ENCODE results near the gene IGFL2.
"Not testable (repeated sequence)": the region's sequence is repeated elsewhere in the genome, so short reads cannot be mapped to it uniquely, and the experiment has no call there.

Gene IGFL2

GRCh38 chr19:46189971-46190888 lies 42.2 kb downstream of the IGFL2 start:
- no peak for DNase-seq (ENCODE audit: low read depth)

GRCh38 chr19:46191356-46191755 lies 43.3 kb downstream of the IGFL2 start:
- no peak for DNase-seq (ENCODE audit: low read depth)

GRCh38 chr19:46191972-46192371 lies 43.9 kb downstream of the IGFL2 start:
- DNase-seq (ENCODE audit: low read depth) = no peak

- not testable (repeated sequence) for DNase-seq (ENCODE audit: low read depth)
Observed at GRCh38 chr19:46192626-46192991, 44.6 kb downstream of the IGFL2 start.

GRCh38 chr19:46192992-46193650 lies 45.1 kb downstream of the IGFL2 start:
- DNase-seq (ENCODE audit: low read depth) = no peak

- no peak for DNase-seq (ENCODE audit: low read depth)
Observed at GRCh38 chr19:46193678-46194077, 45.6 kb downstream of the IGFL2 start.

- no peak for DNase-seq (ENCODE audit: low read depth)
Observed at GRCh38 chr19:46195104-46195503, 47.1 kb downstream of the IGFL2 start.

- not testable (repeated sequence) for DNase-seq (ENCODE audit: low read depth)
Observed at GRCh38 chr19:46195919-46196318, 47.9 kb downstream of the IGFL2 start.

- no peak for DNase-seq (ENCODE audit: low read depth)
Observed at GRCh38 chr19:46196410-46197124, 48.5 kb downstream of the IGFL2 start.

GRCh38 chr19:46197314-46198070 lies 49.5 kb downstream of the IGFL2 start:
- DNase-seq (ENCODE audit: low read depth) = no peak

GRCh38 chr19:46198756-46199155 lies 50.7 kb downstream of the IGFL2 start:
- no peak for DNase-seq (ENCODE audit: low read depth)

- no peak for DNase-seq (ENCODE audit: low read depth)
Observed at GRCh38 chr19:46201454-46202310, 53.6 kb downstream of the IGFL2 start.

GRCh38 chr19:46202426-46202825 lies 54.4 kb downstream of the IGFL2 start:
- DNase-seq (ENCODE audit: low read depth) = no peak

GRCh38 chr19:46202872-46203860 lies 55.1 kb downstream of the IGFL2 start:
- no peak for DNase-seq (ENCODE audit: low read depth)

GRCh38 chr19:46204008-46204407 lies 56.0 kb downstream of the IGFL2 start:
- no peak for DNase-seq (ENCODE audit: low read depth)

GRCh38 chr19:46205183-46205984 lies 57.3 kb downstream of the IGFL2 start:
- DNase-seq (ENCODE audit: low read depth) = no peak

GRCh38 chr19:46206176-46206575 lies 58.1 kb downstream of the IGFL2 start:
- no peak for DNase-seq (ENCODE audit: low read depth)

GRCh38 chr19:46206682-46207081 lies 58.6 kb downstream of the IGFL2 start:
- no peak for DNase-seq (ENCODE audit: low read depth)

GRCh38 chr19:46207858-46208257 lies 59.8 kb downstream of the IGFL2 start:
- not testable (repeated sequence) for DNase-seq (ENCODE audit: low read depth)
